Erythroblast (primary cell): ENCODE measurements around the gene ARHGAP26.

Source experiments
- GATA1 ChIP-seq: IDR thresholded peaks from 2 replicates; pipeline ENCODE4 v1.6.1; 2011; ENCODE audit warnings: low read depth, mild to moderate bottlenecking, control low read depth, low read length, moderate library complexity
- POLR2A ChIP-seq: IDR thresholded peaks from 2 replicates; pipeline ENCODE4 v1.6.1; 2011; ENCODE audit warnings: mild to moderate bottlenecking, low read length

- TF ChIP-seq POLR2A (no peak), GATA1 (no peak)
Measured at GRCh38 chr5:142922223-142922952, 152.2 kb downstream of the ARHGAP26 start.
